ENCODE measurements around the gene NOC3L.

Gene NOC3L

GRCh38 chr10:94287336-94287735 lies 75.4 kb downstream of the NOC3L start:
- FAIRE-seq = no peak
- no peak for TF ChIP-seq CTCF (IDR thresholded peaks at IDR 0.05; ENCODE audit: insufficient read depth, missing control alignments)
- no peak for DNase-seq (ENCODE audit: insufficient read length, low spot score)

- no peak for FAIRE-seq
- DNase-seq (ENCODE audit: insufficient read length, low spot score) = no peak
- no peak for TF ChIP-seq CTCF (IDR thresholded peaks at IDR 0.05; ENCODE audit: insufficient read depth, missing control alignments)
Measured at GRCh38 chr10:94286901-94287300, 75.8 kb downstream of the NOC3L start.

- FAIRE-seq (no peak), DNase-seq (ENCODE audit: insufficient read length, low spot score) (no peak)
- no peak for TF ChIP-seq CTCF (IDR thresholded peaks at IDR 0.05; ENCODE audit: insufficient read depth, missing control alignments)
Measured at GRCh38 chr10:94285271-94285670, 77.5 kb downstream of the NOC3L start.
